ENCODE data around the gene SCARB2. TPM values are rescaled to one million over a fixed set of nuclear protein-coding genes. Genes with fewer than 3 reads are reported as not detected.

SCARB2 gene
- total RNA-seq, 1 experiment from 2014 or later = 37.6 TPM

DNA sequence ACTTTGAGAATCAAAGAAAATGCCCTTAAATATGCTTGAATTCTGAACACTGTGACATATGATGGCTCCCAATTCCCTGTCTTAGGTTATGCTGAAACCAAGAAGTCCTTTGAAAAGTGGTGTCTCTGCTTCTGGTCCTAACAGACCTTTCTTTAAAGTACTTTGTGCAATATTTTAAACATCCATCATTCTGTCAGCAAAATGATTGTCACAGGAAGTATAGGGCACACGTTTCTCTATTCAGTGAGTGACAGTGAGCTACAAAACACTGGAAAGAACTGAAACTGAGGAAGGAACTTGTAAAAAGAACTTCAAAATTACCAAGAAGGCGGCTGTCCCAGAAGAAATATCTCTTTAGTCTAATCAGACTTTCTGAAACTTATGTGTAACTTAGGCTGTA lies 53.3 kb downstream of the SCARB2 start:
- H4K20me1 ChIP-seq (ENCODE audit: insufficient read depth) = no peaks in the 10 kb centered on the region
- intact Hi-C loops (cut with micrococcal nuclease; ENCODE audit: unreplicated experiment) = no loop called here
- no peaks in the 10 kb centered on the region for H3K79me2 ChIP-seq (ENCODE audit: low read depth)
- H3K4me2 ChIP-seq = no peak overlapping the region
- no peaks in the 10 kb centered on the region for H3K9me2 ChIP-seq (ENCODE audit: insufficient read depth)
- ChIA-PET CTCF (no interaction called here), POLR2A (ENCODE audit: unreplicated experiment) (no interaction called here)
- H2AFZ ChIP-seq = no peak overlapping the region
- H3K4me1 ChIP-seq (replicated peaks; ENCODE audit: insufficient read depth) = no peaks in the 10 kb centered on the region
- H3K4me3 ChIP-seq = no peak overlapping the region
- TF ChIP-seq, protein P1, sequence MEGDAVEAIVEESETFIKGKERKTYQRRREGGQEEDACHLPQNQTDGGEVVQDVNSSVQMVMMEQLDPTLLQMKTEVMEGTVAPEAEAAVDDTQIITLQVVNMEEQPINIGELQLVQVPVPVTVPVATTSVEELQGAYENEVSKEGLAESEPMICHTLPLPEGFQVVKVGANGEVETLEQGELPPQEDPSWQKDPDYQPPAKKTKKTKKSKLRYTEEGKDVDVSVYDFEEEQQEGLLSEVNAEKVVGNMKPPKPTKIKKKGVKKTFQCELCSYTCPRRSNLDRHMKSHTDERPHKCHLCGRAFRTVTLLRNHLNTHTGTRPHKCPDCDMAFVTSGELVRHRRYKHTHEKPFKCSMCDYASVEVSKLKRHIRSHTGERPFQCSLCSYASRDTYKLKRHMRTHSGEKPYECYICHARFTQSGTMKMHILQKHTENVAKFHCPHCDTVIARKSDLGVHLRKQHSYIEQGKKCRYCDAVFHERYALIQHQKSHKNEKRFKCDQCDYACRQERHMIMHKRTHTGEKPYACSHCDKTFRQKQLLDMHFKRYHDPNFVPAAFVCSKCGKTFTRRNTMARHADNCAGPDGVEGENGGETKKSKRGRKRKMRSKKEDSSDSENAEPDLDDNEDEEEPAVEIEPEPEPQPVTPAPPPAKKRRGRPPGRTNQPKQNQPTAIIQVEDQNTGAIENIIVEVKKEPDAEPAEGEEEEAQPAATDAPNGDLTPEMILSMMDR (conservative IDR thresholded peaks at IDR 0.05) = no peak
- no peak for TF ChIP-seq EZH2 (IDR thresholded peaks at IDR 0.05; ENCODE audit: low read depth)
- H3K27me3 ChIP-seq (ENCODE audit: insufficient read depth, low read depth) = no peaks in the 10 kb centered on the region
- no peaks in the 10 kb centered on the region for H3K9me3 ChIP-seq (ENCODE audit: insufficient read depth, low read depth)
- no peak for DNase-seq
- no TSS peak for BruUV-seq (replicated peaks)
- H3K36me3 ChIP-seq (ENCODE audit: low read depth) = no peaks in the 10 kb centered on the region
- no peaks in the 10 kb centered on the region for H3F3A ChIP-seq (ENCODE audit: insufficient read depth, low read depth)
- H3K27ac ChIP-seq = no peak overlapping the region

DNA sequence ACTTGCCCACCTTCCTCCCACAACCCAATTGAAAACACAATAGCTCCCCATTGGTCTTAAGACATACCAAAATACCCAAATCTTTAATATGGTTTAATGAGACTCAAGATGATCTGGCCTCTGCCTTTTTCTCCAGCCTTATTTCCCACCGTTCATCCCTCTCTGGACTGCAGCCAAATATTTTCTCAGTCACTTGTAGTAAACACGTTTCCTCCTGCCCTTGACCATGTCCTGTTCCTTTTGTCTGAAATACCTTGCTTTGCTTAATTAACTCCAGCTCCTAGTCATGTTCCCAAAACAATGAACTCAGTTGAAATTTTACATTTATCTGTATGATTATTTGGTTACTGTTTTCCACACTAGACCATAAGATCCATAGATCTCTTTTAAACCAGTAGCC lies 57.0 kb downstream of the SCARB2 start:
- no peaks in the 10 kb centered on the region for H3K9me3 ChIP-seq (ENCODE audit: insufficient read depth, low read depth)
- no peaks in the 10 kb centered on the region for H3K79me2 ChIP-seq (ENCODE audit: low read depth)
- no peaks in the 10 kb centered on the region for H3K36me3 ChIP-seq (ENCODE audit: low read depth)
- H3K4me3 ChIP-seq = no peak overlapping the region
- ChIA-PET CTCF (interaction anchor here (0.6 kb wide), 1 partner anchor 645 kb away, joined by 3 read pairs; no protein-coding TSS in a partner anchor), POLR2A (ENCODE audit: unreplicated experiment) (interaction anchor here (0.6 kb wide), 1 partner anchor 1202 kb away, joined by 5 read pairs; no protein-coding TSS in a partner anchor)
- no peak overlapping the region for H3K27ac ChIP-seq
- H3K27me3 ChIP-seq (ENCODE audit: insufficient read depth, low read depth) = no peaks in the 10 kb centered on the region
- no peaks in the 10 kb centered on the region for H4K20me1 ChIP-seq (ENCODE audit: insufficient read depth)
- TF ChIP-seq EZH2 (IDR thresholded peaks at IDR 0.05; ENCODE audit: low read depth) = no peak
- no TSS peak for BruUV-seq (replicated peaks)
- intact Hi-C loops (cut with micrococcal nuclease; ENCODE audit: unreplicated experiment) = no loop called here
- H3F3A ChIP-seq (ENCODE audit: insufficient read depth, low read depth) = no peaks in the 10 kb centered on the region
- no peak overlapping the region for H3K4me2 ChIP-seq
- no peaks in the 10 kb centered on the region for H3K9me2 ChIP-seq (ENCODE audit: insufficient read depth)
- no peaks in the 10 kb centered on the region for H3K4me1 ChIP-seq (replicated peaks; ENCODE audit: insufficient read depth)
- no peak for DNase-seq
- H2AFZ ChIP-seq = no peak overlapping the region

DNA sequence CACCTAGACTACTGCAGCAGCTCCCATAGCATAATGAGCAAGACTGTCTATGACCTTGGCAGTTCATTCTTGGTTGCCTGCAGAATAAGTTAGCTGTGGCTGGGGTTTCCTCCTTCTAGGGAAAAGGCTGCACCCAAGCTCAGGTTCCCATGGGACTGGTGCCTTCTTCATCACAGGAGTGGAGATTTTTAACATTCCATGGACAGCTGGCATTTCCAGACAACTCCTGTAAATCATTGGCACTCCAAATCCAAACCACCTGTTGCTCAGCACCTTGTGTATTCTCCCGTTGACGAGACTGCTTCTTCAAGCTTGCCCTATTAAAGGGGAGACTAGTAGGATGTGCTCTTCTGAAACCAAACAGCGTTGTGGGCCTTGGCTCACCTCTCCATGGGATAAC lies 57.6 kb downstream of the SCARB2 start:
- no TSS peak for BruUV-seq (replicated peaks)
- DNase-seq = no peak
- Histone ChIP-seq H3K9me3 (ENCODE audit: insufficient read depth, low read depth) (no peaks in the 10 kb centered on the region), H3K79me2 (ENCODE audit: low read depth) (no peaks in the 10 kb centered on the region), H3K4me2 (no peak overlapping the region), H3K9me2 (ENCODE audit: insufficient read depth) (no peaks in the 10 kb centered on the region), H4K20me1 (ENCODE audit: insufficient read depth) (no peaks in the 10 kb centered on the region), H3K4me3 (no peak overlapping the region), H3K36me3 (ENCODE audit: low read depth) (no peaks in the 10 kb centered on the region), H2AFZ (no peak overlapping the region), H3K27me3 (ENCODE audit: insufficient read depth, low read depth) (no peaks in the 10 kb centered on the region), H3K27ac (no peak overlapping the region), H3F3A (ENCODE audit: insufficient read depth, low read depth) (no peaks in the 10 kb centered on the region), H3K4me1 (replicated peaks; ENCODE audit: insufficient read depth) (no peaks in the 10 kb centered on the region)
- intact Hi-C loops (cut with micrococcal nuclease; ENCODE audit: unreplicated experiment) = no loop called here
- ChIA-PET CTCF (no interaction called here), POLR2A (ENCODE audit: unreplicated experiment) (no interaction called here)
- TF ChIP-seq, protein P1 (conservative IDR thresholded peaks at IDR 0.05) = no peak

DNA sequence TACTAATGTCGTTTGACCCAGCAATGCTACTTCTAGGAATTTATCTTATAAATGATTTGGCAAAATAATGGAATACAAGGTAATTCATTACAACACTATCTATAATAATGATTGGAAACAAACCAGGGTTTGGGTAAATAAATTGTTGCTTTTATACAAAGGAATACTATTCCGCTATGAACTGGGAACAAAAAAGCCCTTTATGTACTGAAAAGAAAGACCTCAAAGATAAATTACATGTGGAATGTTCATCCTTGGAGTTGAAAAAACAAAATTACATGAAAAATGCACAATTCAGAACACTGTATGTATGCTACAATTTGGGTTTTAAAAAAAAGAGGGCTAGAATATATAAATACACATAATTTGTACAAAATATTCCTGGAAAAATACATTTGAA lies 60.3 kb downstream of the SCARB2 start:
- ChIA-PET CTCF (no interaction called here), POLR2A (ENCODE audit: unreplicated experiment) (no interaction called here)
- Histone ChIP-seq H3K4me2 (no peak overlapping the region), H3K9me3 (ENCODE audit: insufficient read depth, low read depth) (no peaks in the 10 kb centered on the region), H3K36me3 (ENCODE audit: low read depth) (no peaks in the 10 kb centered on the region), H3K9me2 (ENCODE audit: insufficient read depth) (no peaks in the 10 kb centered on the region), H3K4me1 (replicated peaks; ENCODE audit: insufficient read depth) (0 out of 2 replicates have a peak, but pooled peaks cover 3% of the 10 kb centered on the region), H3F3A (ENCODE audit: insufficient read depth, low read depth) (no peaks in the 10 kb centered on the region), H3K4me3 (no peak overlapping the region), H2AFZ (no peak overlapping the region), H3K27ac (no peak overlapping the region), H3K27me3 (ENCODE audit: insufficient read depth, low read depth) (no peaks in the 10 kb centered on the region), H3K79me2 (ENCODE audit: low read depth) (peaks cover 13% of the 10 kb centered on the region), H4K20me1 (ENCODE audit: insufficient read depth) (no peaks in the 10 kb centered on the region)
- no peak for TF ChIP-seq EZH2 (IDR thresholded peaks at IDR 0.05; ENCODE audit: low read depth)
- TF ChIP-seq, protein P1 (conservative IDR thresholded peaks at IDR 0.05) = no peak
- intact Hi-C loops (cut with micrococcal nuclease; ENCODE audit: unreplicated experiment) = no loop called here
- DNase-seq = no peak
- no TSS peak for BruUV-seq (replicated peaks)

Data from PC-9 (cell line).